K562 (cell line): ENCODE results near the gene G6PC3. TPM values are rescaled to one million over a fixed set of nuclear protein-coding genes. Genes with fewer than 3 reads are reported as not detected.
"Not testable (repeated sequence)": the region's sequence is repeated elsewhere in the genome, so short reads cannot be mapped to it uniquely, and the experiment has no call there.

Experiments
- ATAC-seq: fragments of 200-7000 bp; cut with Tn5 transposase; 3 replicates; pipeline ENCODE4 v1.9.1; 2020; ENCODE audit warnings: moderate library complexity
- BruUV-seq: library from RNA; stranded (reverse); fragments of 400-500 nt; replicated peaks from 2 replicates; lab custom pipeline; 2021; lab: Mats Ljungman, UMichigan
- CTCF ChIA-PET: fragments of 300-600 bp; formaldehyde crosslinking; extraction: SDS; loops from one replicate; lab custom pipeline; 2021; ENCODE audit warnings: low intra/inter-chr PET ratio; lab: Yijun Ruan, JAX
- POLR2A ChIA-PET: fragments of 300-600, 350-650 bp; sonication (Branson Sonifier 250); formaldehyde crosslinking; extraction: SDS; loops from one replicate; lab custom pipeline; 2021; ENCODE audit warnings: antibody characterized with exemption, inconsistent platforms; lab: Yijun Ruan, JAX
- DNase-seq, 4 experiments: peaks; one replicate each; pipeline versions ENCODE4 v3.0.0 to v3.0.0-alpha.2; 2011 to 2018; ENCODE audit warnings: low spot score in 3 of 4, mixed read lengths in 3 of 4; ENCODE audit errors: extremely low read depth in 1 of 4
- FAIRE-seq: peaks from 2 replicates; lab custom pipeline; 2011; peaks lifted over from hg19 to GRCh38; lab: Jason Lieb, UNC
- H2AFZ ChIP-seq: 2 replicates; pipeline ENCODE4 v1.6.0; 2011; ENCODE audit warnings: low read depth, low read length, control low read depth, inconsistent platforms
- H3K27ac ChIP-seq: fragments of 200-600 bp; 3 replicates; pipeline ENCODE4 v1.8.0; 2011; ENCODE audit warnings: low read depth, mild to moderate bottlenecking, control low read depth, inconsistent platforms, low read length, moderate library complexity, mixed read lengths; ENCODE audit errors: extremely low read depth
- H3K27me3 ChIP-seq, 2 experiments: fragments of 300-600 bp in 1 of 2; 2 replicates in 1 of 2; 3 replicates in 1 of 2; pipeline versions ENCODE4 v1.6.0 to v1.8.0; 2011; ENCODE audit warnings: inconsistent platforms in 2 of 2, low read length in 2 of 2, mild to moderate bottlenecking in 1 of 2, mixed read lengths in 1 of 2, moderate library complexity in 1 of 2; ENCODE audit not compliant: control insufficient read depth in 2 of 2, insufficient read depth in 2 of 2
- H3K36me3 ChIP-seq: fragments of 300-600 bp; 3 replicates; pipeline ENCODE4 v1.8.0; 2011; ENCODE audit warnings: mild to moderate bottlenecking, low read length, inconsistent platforms; ENCODE audit not compliant: control insufficient read depth, insufficient read depth
- H3K4me1 ChIP-seq, 2 experiments: fragments of 200-600 bp in 1 of 2; replicated peaks in 1 of 2; 2 replicates in 1 of 2; 3 replicates in 1 of 2; pipeline versions ENCODE4 v1.5.1 to v1.8.0; 2011; ENCODE audit warnings: inconsistent platforms in 2 of 2, low read length in 2 of 2, mild to moderate bottlenecking in 1 of 2, mixed read lengths in 1 of 2, moderate library complexity in 1 of 2; ENCODE audit not compliant: control insufficient read depth in 2 of 2, insufficient read depth in 2 of 2
- H3K4me2 ChIP-seq: 2 replicates; pipeline ENCODE4 v1.6.1; 2011; ENCODE audit warnings: low read length, control low read depth, inconsistent platforms, mixed read lengths; ENCODE audit not compliant: insufficient read depth
- H3K4me3 ChIP-seq: fragments of 200-600 bp; sonication (generic), shearing (Covaris generic); 2 replicates; pipeline ENCODE4 v1.5.1; 2016; ENCODE audit warnings: control low read depth, inconsistent platforms
- H3K79me2 ChIP-seq: fragments of 200-600 bp; 3 replicates; pipeline ENCODE4 v1.8.0; 2011; ENCODE audit warnings: low read length, inconsistent platforms; ENCODE audit not compliant: control insufficient read depth, insufficient read depth
- H3K9ac ChIP-seq, 2 experiments: 2 replicates each; pipeline versions ENCODE4 v1.6.0 to v1.6.1; 2011; ENCODE audit warnings: low read depth in 2 of 2, low read length in 2 of 2, control low read depth in 1 of 2, inconsistent platforms in 1 of 2, mild to moderate bottlenecking in 1 of 2, mixed read lengths in 1 of 2; ENCODE audit not compliant: insufficient read depth in 1 of 2
- H3K9me1 ChIP-seq: one replicate; pipeline ENCODE4 v1.6.0; 2011; ENCODE audit warnings: inconsistent platforms, mild to moderate bottlenecking, low read length, moderate library complexity; ENCODE audit not compliant: control insufficient read depth, insufficient read depth
- H3K9me3 ChIP-seq: replicated peaks from 2 replicates; pipeline ENCODE4 v1.5.1; 2011; ENCODE audit warnings: low read depth, low read length, inconsistent platforms; ENCODE audit not compliant: control insufficient read depth, insufficient read depth
- H4K20me1 ChIP-seq: replicated peaks from 2 replicates; pipeline ENCODE4 v1.6.1; 2011; ENCODE audit warnings: low read length, inconsistent platforms, mixed read lengths; ENCODE audit not compliant: control insufficient read depth, insufficient read depth
- ARNT ChIP-seq, 2 experiments: fragments of 450-650 bp; IDR thresholded peaks; 2 replicates each; pipeline ENCODE4 v1.6.1; 2016; ENCODE audit warnings: mild to moderate bottlenecking in 1 of 2
- BHLHE40 ChIP-seq: IDR thresholded peaks from 2 replicates; pipeline ENCODE4 v1.6.1; 2011; ENCODE audit warnings: low read length, improper control_type of control experiment
- ELF1 ChIP-seq: fragments of 200-800 bp; sonication (Bioruptor generic); IDR thresholded peaks from 2 replicates; pipeline ENCODE4 v1.6.1; 2016; ENCODE audit warnings: missing genetic modification characterization, missing compliant biosample characterization
- L3MBTL2 ChIP-seq: fragments of 450-650 bp; IDR thresholded peaks from 2 replicates; pipeline ENCODE4 v1.6.1; 2016; ENCODE audit warnings: mild to moderate bottlenecking, moderate library complexity
- MEIS2 ChIP-seq: fragments of 450-650 bp; IDR thresholded peaks from 2 replicates; pipeline ENCODE4 v1.6.1; 2014; ENCODE audit warnings: mild to moderate bottlenecking; ENCODE audit not compliant: partially characterized antibody
- RB1 ChIP-seq: fragments of 450-650 bp; IDR thresholded peaks from 2 replicates; pipeline ENCODE4 v1.6.1; 2017; ENCODE audit warnings: low read depth, mild to moderate bottlenecking
- RBFOX2 ChIP-seq: fragments of 200-400 bp; formaldehyde crosslinking; IDR thresholded peaks from 2 replicates; pipeline ENCODE4 v1.6.1; 2017; ENCODE audit warnings: low read depth, mild to moderate bottlenecking, low read length, moderate library complexity
- ZHX1 ChIP-seq: fragments of 150-350 bp; conservative IDR thresholded peaks from 2 replicates; pipeline ENCODE4 v1.6.1; 2014; ENCODE audit warnings: low read length
- ZNF584 ChIP-seq: fragments of 200-800 bp; sonication (Bioruptor generic); IDR thresholded peaks from 2 replicates; pipeline ENCODE4 v1.6.1; 2016; ENCODE audit warnings: low read depth, mild to moderate bottlenecking, missing genetic modification characterization, missing compliant biosample characterization
- WGBS: fragments of 100-300 bp; shearing (Covaris generic); methylation state at CpG from one replicate; pipeline ENCODE4 v1.1.6; 2016; ENCODE audit warnings: low coverage, mixed read lengths; ENCODE audit not compliant: insufficient coverage; ENCODE audit errors: missing lambda C conversion rate; 5-methylcytosine and 5-hydroxymethylcytosine counted together
- in situ Hi-C: fragments of 300-500 bp; cut with MboI; formaldehyde crosslinking; loops from 4 replicates; pipeline ENCODE4 v1.15.0; 2018; ENCODE audit warnings: inconsistent platforms, mixed read lengths
- intact Hi-C: fragments of 100-400 bp; cut with micrococcal nuclease; formaldehyde crosslinking; loops from 2 replicates; pipeline ENCODE4 v1.14.2; 2022
- polyA plus RNA-seq, 8 experiments: library from polyadenylated mRNA; depleted of rRNA in 4 of 8; stranded (reverse) in 5 of 8; unstranded in 3 of 8; fragments of >200 nt; fragmentation: Nextera tagmentation in 2 of 8; fragmentation: Illumina TruSeq in 1 of 8; extraction: Ambion mirVana in 2 of 8; extraction: Trizol in 1 of 8; gene quantifications; 2 replicates each; pipeline versions ENCODE4 v1.2.1 to v1.2.3, GENCODE V29; 2011 to 2014; ENCODE audit warnings: inconsistent platforms in 1 of 8, missing spikeins in 1 of 8
- total RNA-seq, 7 experiments: library from RNA; depleted of rRNA in 6 of 7; stranded (reverse); fragments of >200 nt in 6 of 7; fragmentation: Illumina TruSeq in 2 of 7; extraction: Trizol in 2 of 7; gene quantifications; 2 replicates each; pipeline versions ENCODE4 v1.2.1 to v1.2.3, GENCODE V29; 2011 to 2021; ENCODE audit warnings: low replicate concordance in 1 of 7
- TF ChIP-seq, protein P1 (sequence below): fragments of 450-650 bp; conservative IDR thresholded peaks from 2 replicates; pipeline ENCODE4 v1.6.1; 2016; ENCODE audit warnings: missing genetic modification characterization, low read depth, mild to moderate bottlenecking, control low read depth, missing compliant biosample characterization

The G6PC3 gene
- total and polyA plus RNA-seq, 9 of the 15 experiments (the other 6 are each of a cell fraction or from before 2014, with no cell fraction given), result 10.4 to 57.8 (median 31.1) TPM

- TF ChIP-seq ARNT (IDR thresholded peaks at IDR 0.05) (no peak), RB1 (0 out of 2 replicates have a peak, but pooled peaks have one; percentile 46), ZNF584 (CRISPR knock-in tag) (no peak), L3MBTL2 (peak; percentile 46; the same call in 1 of the 2 replicates), ZHX1 (no peak), MEIS2 (no peak), BHLHE40 (peak; percentile 51; the same call in 1 of the 2 replicates), ELF1 (tag) (no peak), RBFOX2 (0 out of 2 replicates have a peak, but pooled peaks have one; percentile 31)
- TF ChIP-seq, protein P1, sequence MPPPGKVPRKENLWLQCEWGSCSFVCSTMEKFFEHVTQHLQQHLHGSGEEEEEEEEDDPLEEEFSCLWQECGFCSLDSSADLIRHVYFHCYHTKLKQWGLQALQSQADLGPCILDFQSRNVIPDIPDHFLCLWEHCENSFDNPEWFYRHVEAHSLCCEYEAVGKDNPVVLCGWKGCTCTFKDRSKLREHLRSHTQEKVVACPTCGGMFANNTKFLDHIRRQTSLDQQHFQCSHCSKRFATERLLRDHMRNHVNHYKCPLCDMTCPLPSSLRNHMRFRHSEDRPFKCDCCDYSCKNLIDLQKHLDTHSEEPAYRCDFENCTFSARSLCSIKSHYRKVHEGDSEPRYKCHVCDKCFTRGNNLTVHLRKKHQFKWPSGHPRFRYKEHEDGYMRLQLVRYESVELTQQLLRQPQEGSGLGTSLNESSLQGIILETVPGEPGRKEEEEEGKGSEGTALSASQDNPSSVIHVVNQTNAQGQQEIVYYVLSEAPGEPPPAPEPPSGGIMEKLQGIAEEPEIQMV (tag), result no peak
Measured at GRCh38 chr17:44097110-44097958, 26.8 kb downstream of the G6PC3 start (continued).

DNA sequence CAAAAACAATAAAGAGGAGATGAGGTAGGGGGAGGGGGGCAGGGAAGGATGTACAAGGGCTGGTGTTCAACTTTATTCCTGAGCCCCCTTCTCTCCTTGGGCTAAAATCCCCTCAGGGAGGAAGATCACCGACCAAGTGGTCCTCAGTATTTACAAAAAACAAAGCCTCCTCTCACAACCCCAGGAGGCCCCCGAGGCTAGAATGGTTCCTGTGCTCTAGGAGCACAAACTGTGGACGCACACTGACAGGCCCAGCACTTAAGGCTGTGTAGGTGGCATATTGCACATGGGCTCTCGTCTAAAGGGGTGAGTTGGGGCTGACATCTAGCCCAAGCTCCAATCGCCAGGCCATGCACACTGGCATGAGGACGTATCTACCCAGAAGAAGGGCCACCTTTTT, 31.3 kb downstream of the G6PC3 start:
- in situ Hi-C loops, result not testable (repeated sequence)
- 72% methylated on average over 6 of the region's 6 CpGs for WGBS

More for the DNA sequence above, 31.3 kb downstream of the G6PC3 start:
- H2AFZ ChIP-seq, H3K9ac ChIP-seq, H3K4me3 ChIP-seq, H3K27me3 ChIP-seq, intact Hi-C loops, FAIRE-seq, H3K9me1 ChIP-seq, H4K20me1 ChIP-seq, H3K79me2 ChIP-seq, BruUV-seq, H3K4me2 ChIP-seq, CTCF ChIA-PET, H3K36me3 ChIP-seq, H3K9me3 ChIP-seq, ATAC-seq, DNase-seq, H3K27ac ChIP-seq: not testable (repeated sequence)
- POLR2A ChIA-PET, result interaction anchor here (0.7 to 3.6 kb wide), 6 partner anchors 10 to 255 kb away, joined by 3 to 19 read pairs (median 4); partner anchors contain the start of genes CD300LG and LSM12
- peaks cover 17 to 36% of the 10 kb centered on the region in 2 experiments for H3K4me1 ChIP-seq
